HCT116 (cell line): Measurements from ENCODE around the gene SLC5A2. TPM values are rescaled to one million over a fixed set of nuclear protein-coding genes. Genes with fewer than 3 reads are reported as not detected.

ENCODE experiments used
- ATAC-seq: fragments of 200-7000 bp; cut with Tn5 transposase; 2 replicates; pipeline ENCODE4 v1.9.1; 2020; ENCODE audit warnings: mild to moderate bottlenecking, moderate library complexity
- BruUV-seq: library from RNA; stranded (reverse); fragments of 400-500 nt; replicated peaks from 2 replicates; lab custom pipeline; 2021; lab: Mats Ljungman, UMichigan
- CTCF ChIA-PET: fragments of 300-600 bp; sonication (Branson Sonifier 250); formaldehyde crosslinking; loops from one replicate; lab custom pipeline; 2021; ENCODE audit warnings: antibody characterized with exemption; lab: Charles Lee
- POLR2A ChIA-PET: fragments of 300-600, 350-600 bp; sonication (Branson Sonifier 250); formaldehyde crosslinking; loops from one replicate; lab custom pipeline; 2021; ENCODE audit warnings: antibody characterized with exemption; lab: Charles Lee
- RAD21 ChIA-PET, 2 experiments: fragments of 300-600 bp; sonication (Branson Sonifier 250); formaldehyde crosslinking; loops; one replicate each; lab custom pipeline; 2023; ENCODE audit warnings: low total read pairs in 2 of 2; ENCODE audit not compliant: uncharacterized antibody in 2 of 2, unreplicated experiment in 2 of 2, low non-redundant PET in 1 of 2; lab: Charles Lee
- DNase-seq: peaks from one replicate; pipeline ENCODE4 v3.0.0-alpha.2; 2010; ENCODE audit warnings: low read depth, low spot score
- H2AFZ ChIP-seq: fragments of 200-600 bp; shearing (Covaris generic), sonication (generic); 2 replicates; pipeline ENCODE4 v1.6.1; 2017; ENCODE audit warnings: low read depth, mixed run types, mixed read lengths, antibody characterized with exemption, low read length; ENCODE audit not compliant: poor library complexity, severe bottlenecking
- H3K27ac ChIP-seq: 2 replicates; pipeline ENCODE4 v1.5.1; 2012; ENCODE audit warnings: low read depth, low read length
- H3K27me3 ChIP-seq: fragments of 200-600 bp; sonication (generic); 2 replicates; pipeline ENCODE4 v1.6.1; 2016; ENCODE audit warnings: mixed run types, low read length, mixed read lengths; ENCODE audit not compliant: insufficient read depth
- H3K36me3 ChIP-seq, 2 experiments: fragments of 200-500 bp in 1 of 2; fragments of 200-600 bp in 1 of 2; sonication (Bioruptor generic) in 1 of 2; sonication (generic) in 1 of 2; 2 replicates each; pipeline versions ENCODE4 v1.5.1 to v1.6.1; 2014 to 2016; ENCODE audit warnings: low read length in 2 of 2, inconsistent platforms in 1 of 2, mixed read lengths in 1 of 2, mixed run types in 1 of 2; ENCODE audit not compliant: insufficient read depth in 2 of 2, control insufficient read depth in 1 of 2
- H3K4me1 ChIP-seq, 2 experiments: fragments of 200-600 bp in 1 of 2; sonication (generic) in 1 of 2; 2 replicates each; pipeline versions ENCODE4 v1.5.1 to v1.6.1; 2012 to 2017; ENCODE audit warnings: low read length in 2 of 2, inconsistent platforms in 1 of 2, mild to moderate bottlenecking in 1 of 2, mixed read lengths in 1 of 2, mixed run types in 1 of 2, moderate library complexity in 1 of 2; ENCODE audit not compliant: insufficient read depth in 2 of 2, control insufficient read depth in 1 of 2
- H3K4me2 ChIP-seq: fragments of 200-600 bp; sonication (generic); 2 replicates; pipeline ENCODE4 v1.6.1; 2017; ENCODE audit warnings: mixed run types, low read length, mixed read lengths
- H3K4me3 ChIP-seq, 2 experiments: fragments of 200-600 bp in 1 of 2; sonication (generic) in 1 of 2; replicated peaks in 1 of 2; 2 replicates each; pipeline ENCODE4 v1.5.1; 2011 to 2016; ENCODE audit warnings: low read length in 2 of 2, control low read depth in 1 of 2, low read depth in 1 of 2, mild to moderate bottlenecking in 1 of 2, mixed read lengths in 1 of 2, mixed run types in 1 of 2
- H3K79me2 ChIP-seq: fragments of 200-600 bp; sonication (generic); 2 replicates; pipeline ENCODE4 v1.6.1; 2017; ENCODE audit warnings: mild to moderate bottlenecking, mixed run types, low read length, moderate library complexity, mixed read lengths; ENCODE audit not compliant: insufficient read depth
- H3K9ac ChIP-seq: fragments of 200-600 bp; sonication (generic); 2 replicates; pipeline ENCODE4 v1.6.1; 2016; ENCODE audit warnings: low read length, mixed read lengths
- H3K9me2 ChIP-seq: fragments of 200-600 bp; sonication (generic), shearing (Covaris generic); 2 replicates; pipeline ENCODE4 v1.6.1; 2017; ENCODE audit warnings: mixed run types, mild to moderate bottlenecking, moderate library complexity; ENCODE audit not compliant: insufficient read depth
- H3K9me3 ChIP-seq, 2 experiments: fragments of 200-500 bp in 1 of 2; fragments of 200-600 bp in 1 of 2; sonication (Bioruptor generic) in 1 of 2; sonication (generic) in 1 of 2; 2 replicates each; pipeline ENCODE4 v1.6.1; 2014 to 2017; ENCODE audit warnings: low read length in 2 of 2, mixed read lengths in 2 of 2, inconsistent platforms in 1 of 2, low read depth in 1 of 2, mild to moderate bottlenecking in 1 of 2, mixed run types in 1 of 2, moderate library complexity in 1 of 2; ENCODE audit not compliant: control insufficient read depth in 1 of 2, insufficient read depth in 1 of 2
- H4K20me1 ChIP-seq: fragments of 200-600 bp; sonication (generic), shearing (Covaris generic); 2 replicates; pipeline ENCODE4 v1.6.1; 2017; ENCODE audit warnings: mixed run types, mild to moderate bottlenecking, moderate library complexity; ENCODE audit not compliant: insufficient read depth
- ATF3 ChIP-seq: IDR thresholded peaks from 2 replicates; pipeline ENCODE4 v1.6.1; 2012
- CBX3 ChIP-seq: IDR thresholded peaks from 2 replicates; pipeline ENCODE4 v1.6.1; 2012; ENCODE audit warnings: low read depth
- FOSL1 ChIP-seq: IDR thresholded peaks from 2 replicates; pipeline ENCODE4 v1.6.1; 2012; ENCODE audit warnings: low read depth
- JUND ChIP-seq: IDR thresholded peaks from 2 replicates; pipeline ENCODE4 v1.6.1; 2012
- POLR2AphosphoS5 ChIP-seq: IDR thresholded peaks from 2 replicates; pipeline ENCODE4 v1.6.1; 2011; ENCODE audit warnings: mild to moderate bottlenecking, low read depth, low read length, moderate library complexity
- SP1 ChIP-seq: IDR thresholded peaks from 2 replicates; pipeline ENCODE4 v1.6.1; 2012; ENCODE audit warnings: low read depth
- SRF ChIP-seq: IDR thresholded peaks from 2 replicates; pipeline ENCODE4 v1.6.1; 2012; ENCODE audit warnings: low read depth
- ZBTB33 ChIP-seq: IDR thresholded peaks from 2 replicates; pipeline ENCODE4 v1.6.1; 2011; ENCODE audit warnings: mild to moderate bottlenecking, low read length, moderate library complexity; ENCODE audit not compliant: insufficient replicate concordance; ENCODE audit errors: extremely low read depth
- intact Hi-C: fragments of 100-400 bp; cut with micrococcal nuclease; formaldehyde crosslinking; loops from 2 replicates; pipeline ENCODE4 v1.10.0; 2022
- total RNA-seq: library from RNA; stranded (reverse); gene quantifications from one replicate; pipeline ENCODE4 v1.2.1, GENCODE V29; 2021; ENCODE audit not compliant: unreplicated experiment

The SLC5A2 gene
- total RNA-seq, 1 experiment from 2014 or later, result 0.10 TPM

GRCh38 chr16:31471241-31471874 is 11.6 kb upstream of the SLC5A2 start:
- BruUV-seq, result no TSS peak
- H3K27ac ChIP-seq, result peak overlapping the region; percentile 34; the same call in 1 of the 2 replicates
- no peaks in the 10 kb centered on the region for H3K79me2 ChIP-seq
- H3K9ac ChIP-seq, result peak overlapping the region; percentile 52
- POLR2A ChIA-PET, result interaction anchor here (1.2 kb wide), 1 partner anchor 16 kb away, joined by 3 read pairs; no protein-coding TSS in a partner anchor
- H3K9me2 ChIP-seq, result no peaks in the 10 kb centered on the region
- intact Hi-C loops, result loop anchor here (5.0 kb wide), 1 partner anchor 226 kb away; no protein-coding TSS in a partner anchor
- no peaks in the 10 kb centered on the region for H3K9me3 ChIP-seq
- CTCF ChIA-PET, result interaction anchor here (1.0 kb wide), 1 partner anchor 11 kb away, joined by 8 read pairs; no protein-coding TSS in a partner anchor
- no peak for ATAC-seq
- H3K4me1 ChIP-seq, result peaks cover 9 to 22% of the 10 kb centered on the region in 2 experiments
- no peak for DNase-seq
- peak overlapping the region; percentile 68 for H2AFZ ChIP-seq
- H3K4me2 ChIP-seq, result peak overlapping the region; percentile 98
- no peaks in the 10 kb centered on the region for H4K20me1 ChIP-seq
- peak overlapping the region; percentile 66 to 72 for H3K4me3 ChIP-seq
- H3K27me3 ChIP-seq, result no peaks in the 10 kb centered on the region
- RAD21 ChIA-PET, result no interaction called here
- no peaks in the 10 kb centered on the region for H3K36me3 ChIP-seq
- TF ChIP-seq SP1 (no peak), SRF (no peak), ZBTB33 (no peak), CBX3 (no peak), POLR2AphosphoS5 (no peak), ATF3 (no peak), JUND (no peak), FOSL1 (no peak)
